NCI-H446 (cell line): ENCODE measurements around the gene KLHL40.

ENCODE experiments used
- DNase-seq, 2 experiments: peaks; one replicate each; lab custom pipeline; 2025; lab: John Stamatoyannopoulos, UW

Gene KLHL40

DNA sequence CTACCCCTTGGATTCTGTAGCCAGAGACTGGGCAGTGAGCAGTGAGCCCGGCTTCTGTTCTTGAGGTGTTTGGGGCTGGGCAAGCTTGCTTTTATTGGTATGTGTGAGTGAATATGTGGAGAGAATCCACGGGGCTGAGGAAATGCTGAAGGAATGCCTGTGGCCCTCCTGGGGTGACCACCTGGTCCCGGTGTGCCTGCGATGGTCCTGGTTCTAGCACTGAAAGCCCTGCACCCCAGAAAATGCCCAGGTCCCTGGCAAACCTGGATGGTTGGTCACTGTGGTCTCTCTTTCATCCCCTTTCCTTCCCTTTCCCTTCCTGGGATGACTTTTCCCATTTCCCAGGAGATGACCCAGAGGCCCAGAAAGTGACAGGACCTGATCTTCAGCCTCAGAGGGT, 27.7 kb upstream of the KLHL40 start:
- no peak for DNase-seq

DNA sequence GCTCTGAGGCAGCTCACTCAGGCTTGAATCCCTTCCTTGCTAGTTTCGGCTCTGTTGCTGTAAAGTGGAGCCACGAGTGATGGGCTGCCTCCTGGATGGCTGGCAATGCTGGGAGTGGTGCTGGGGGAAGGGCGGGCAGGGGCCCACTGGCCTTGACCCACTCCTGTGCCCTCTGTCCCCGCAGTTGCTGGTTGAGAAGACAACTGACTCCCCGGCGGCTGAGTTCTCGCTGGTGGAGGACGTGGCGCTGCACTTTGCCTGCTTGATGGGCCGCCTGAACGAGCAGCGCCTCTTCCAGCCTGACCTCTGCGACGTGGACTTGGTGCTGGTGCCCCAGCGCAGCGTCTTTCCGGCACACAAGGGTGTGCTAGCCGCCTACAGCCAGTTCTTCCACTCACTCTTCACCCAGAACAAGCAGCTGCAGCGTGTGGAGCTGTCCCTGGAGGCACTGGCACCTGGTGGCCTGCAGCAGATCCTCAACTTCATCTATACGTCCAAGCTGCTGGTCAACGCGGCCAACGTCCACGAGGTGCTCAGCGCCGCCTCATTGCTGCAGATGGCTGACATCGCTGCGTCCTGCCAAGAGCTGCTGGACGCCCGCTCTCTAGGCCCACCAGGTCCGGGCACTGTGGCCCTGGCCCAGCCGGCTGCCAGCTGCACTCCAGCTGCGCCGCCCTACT, 27.1 kb upstream of the KLHL40 start:
- no peak for DNase-seq

DNA sequence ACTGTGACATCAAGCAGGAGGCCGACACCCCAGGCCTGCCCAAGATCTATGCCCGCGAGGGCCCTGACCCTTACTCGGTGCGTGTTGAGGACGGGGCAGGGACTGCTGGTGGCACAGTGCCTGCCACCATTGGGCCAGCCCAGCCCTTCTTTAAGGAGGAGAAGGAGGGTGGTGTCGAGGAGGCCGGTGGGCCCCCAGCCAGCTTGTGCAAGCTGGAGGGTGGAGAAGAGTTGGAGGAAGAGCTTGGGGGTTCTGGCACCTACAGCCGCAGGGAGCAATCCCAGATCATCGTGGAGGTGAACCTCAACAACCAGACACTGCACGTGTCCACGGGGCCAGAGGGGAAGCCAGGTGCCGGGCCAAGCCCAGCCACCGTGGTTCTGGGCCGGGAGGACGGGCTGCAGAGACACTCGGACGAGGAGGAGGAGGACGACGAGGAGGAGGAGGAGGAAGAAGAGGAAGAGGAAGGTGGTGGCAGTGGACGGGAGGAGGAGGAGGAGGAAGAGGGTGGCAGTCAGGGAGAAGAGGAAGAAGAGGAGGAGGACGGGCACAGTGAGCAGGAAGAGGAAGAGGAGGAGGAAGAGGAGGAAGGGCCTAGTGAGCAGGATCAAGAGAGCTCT, 26.5 kb upstream of the KLHL40 start:
- no peak for DNase-seq

- DNase-seq, result no peak
These were observed 25.7 kb upstream of the KLHL40 start for GRCh38 chr3:42659451-42660130.

- no peak for DNase-seq
These were observed 25.1 kb upstream of the KLHL40 start for GRCh38 chr3:42660131-42660715.

GRCh38 chr3:42660898-42661297, 24.4 kb upstream of the KLHL40 start:
- no peak for DNase-seq

- DNase-seq, result no peak
These were observed 23.7 kb upstream of the KLHL40 start for GRCh38 chr3:42661593-42662022.

DNA sequence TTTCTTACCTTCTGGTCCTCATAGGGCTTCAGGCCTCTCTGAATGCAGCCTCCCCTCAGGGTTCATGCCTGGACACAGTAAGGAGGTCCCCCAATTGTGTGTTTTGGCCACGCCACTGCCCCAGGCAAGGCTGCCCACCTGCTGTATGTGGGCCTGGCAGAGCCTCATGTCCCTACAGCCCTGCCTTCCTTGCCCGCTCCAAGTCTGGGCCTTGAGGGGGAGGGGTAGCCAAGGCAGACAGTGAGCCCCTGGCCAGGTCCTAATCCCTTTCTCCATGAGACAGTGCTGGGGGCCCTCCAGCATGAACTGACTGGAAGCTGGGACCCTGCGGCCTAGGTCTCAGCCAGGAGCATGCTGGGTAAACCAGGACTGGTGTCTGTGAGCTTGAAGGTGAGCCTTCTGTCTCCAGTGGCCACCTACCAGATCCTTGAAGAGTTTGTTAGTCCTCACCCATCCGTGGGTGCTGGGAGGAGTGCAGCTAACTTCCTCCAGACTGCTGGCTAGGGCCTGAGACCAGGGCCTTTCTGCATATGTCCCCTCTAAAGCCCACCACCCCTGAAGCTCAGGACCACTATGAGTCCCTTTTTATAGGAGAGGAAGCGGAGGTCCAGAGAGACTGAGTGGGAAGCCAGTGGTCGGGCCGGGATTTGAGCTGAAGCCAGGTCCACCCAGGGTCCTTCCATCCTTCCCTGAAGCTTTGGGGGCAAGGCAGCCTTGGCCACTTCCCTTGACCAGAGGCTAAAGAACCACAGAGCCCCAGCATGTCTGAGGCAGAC, 23.1 kb upstream of the KLHL40 start:
- no peak for DNase-seq

DNA sequence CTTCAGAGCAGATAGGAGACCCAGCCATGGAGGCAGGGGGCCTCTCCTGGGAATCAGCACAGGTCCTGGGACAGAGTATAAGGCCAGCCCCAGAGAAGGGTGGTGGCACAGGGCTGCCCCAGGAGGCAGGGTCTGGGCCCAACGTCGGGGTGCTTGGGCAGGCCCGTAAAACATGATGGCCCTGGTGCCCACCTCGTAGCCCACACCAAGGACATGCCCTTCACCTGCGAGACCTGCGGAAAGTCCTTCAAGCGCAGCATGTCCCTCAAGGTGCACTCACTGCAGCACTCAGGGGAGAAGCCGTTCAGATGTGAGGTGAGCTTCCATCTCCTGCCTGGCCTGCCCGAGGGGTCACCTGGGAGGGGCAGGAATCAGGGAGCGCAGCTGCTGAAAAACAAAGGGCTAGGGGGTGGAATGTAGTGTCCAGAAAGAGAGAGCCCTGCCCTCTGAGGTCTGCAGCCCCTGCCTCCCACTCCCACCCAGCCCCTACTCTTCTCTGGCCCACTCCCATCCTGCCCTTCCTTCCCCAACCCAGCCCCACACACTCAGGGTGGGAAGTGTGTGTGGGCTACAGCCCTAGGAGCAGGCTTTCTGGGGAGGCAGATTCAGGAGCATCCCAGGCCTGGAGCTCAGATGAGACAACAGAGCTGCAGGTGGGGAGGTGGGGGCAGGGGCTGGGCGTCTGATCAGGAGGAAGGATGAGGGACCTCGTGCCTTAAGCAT, 22.4 kb upstream of the KLHL40 start:
- DNase-seq, result no peak

GRCh38 chr3:42663581-42664437, 21.5 kb upstream of the KLHL40 start:
- no peak for DNase-seq

- no peak for DNase-seq
These were observed 20.9 kb upstream of the KLHL40 start for GRCh38 chr3:42664438-42664803.

GRCh38 chr3:42665050-42665878, 20.1 kb upstream of the KLHL40 start:
- no peak for DNase-seq

GRCh38 chr3:42666022-42666421, 19.3 kb upstream of the KLHL40 start:
- DNase-seq, result no peak

DNA sequence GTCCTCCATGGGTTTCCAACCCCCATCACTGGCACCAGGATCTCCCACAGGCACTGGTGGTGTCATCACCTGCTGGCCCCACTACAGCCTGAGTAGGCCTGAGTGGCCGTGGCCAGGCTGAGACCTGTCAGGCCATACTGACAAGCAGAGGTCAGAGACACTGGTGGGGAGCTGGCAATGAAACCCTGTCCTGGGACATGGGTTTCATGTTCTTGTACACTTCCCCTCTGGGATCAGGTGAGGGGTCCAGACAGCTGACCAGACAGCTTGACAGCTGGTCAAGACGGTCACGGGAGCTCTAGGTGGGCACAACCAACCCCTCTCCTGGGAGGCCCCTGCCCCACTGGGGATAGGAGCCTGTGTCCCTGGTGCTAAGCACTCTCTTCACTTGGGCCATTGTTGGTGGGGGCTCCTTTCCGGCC, 18.7 kb upstream of the KLHL40 start:
- DNase-seq, result no peak

GRCh38 chr3:42667096-42667522, 18.2 kb upstream of the KLHL40 start:
- peak in 1 of 2 experiments; percentile 37 for DNase-seq

DNA sequence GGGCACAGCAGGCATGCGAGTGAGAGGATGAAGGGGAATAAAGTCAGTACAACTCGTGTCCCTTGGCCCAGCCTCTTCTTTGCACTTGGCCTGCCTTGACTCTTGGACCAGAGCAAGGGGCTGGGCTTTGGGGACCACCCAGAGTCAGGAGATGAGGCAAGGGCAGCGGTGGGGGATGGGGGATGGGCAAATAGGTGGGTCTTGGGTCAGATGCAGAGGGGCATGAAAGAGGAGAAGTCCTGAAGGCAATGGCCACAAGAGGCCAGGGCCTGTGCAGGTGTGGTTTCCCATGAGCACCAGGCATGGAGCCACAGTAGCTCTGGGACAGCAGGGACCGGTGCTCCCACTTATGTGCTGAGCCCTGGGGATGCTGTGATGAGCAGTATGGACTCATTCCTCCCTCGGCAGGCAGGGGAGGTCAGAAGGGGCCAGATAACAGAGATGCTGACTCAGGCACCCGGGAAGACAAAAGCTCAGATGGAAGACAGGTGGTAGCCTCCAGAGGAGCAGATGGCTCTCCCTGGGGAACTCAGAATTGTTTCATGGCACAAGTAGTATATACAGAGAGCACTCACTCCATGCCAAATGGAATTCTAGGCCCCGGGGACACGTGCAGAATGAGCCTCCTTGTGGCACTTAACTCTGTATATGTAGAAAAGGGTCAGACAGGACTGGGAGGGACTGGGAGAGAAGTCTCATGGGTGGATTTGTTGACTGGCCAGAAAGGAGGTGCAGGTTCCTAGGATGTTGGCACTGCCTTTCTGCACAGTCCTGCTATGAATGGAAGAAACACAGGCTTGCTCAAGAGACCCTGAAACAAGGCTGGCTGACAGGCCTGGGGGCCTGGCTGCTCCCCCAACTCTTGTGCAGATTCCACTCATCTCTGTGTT, 17.6 kb upstream of the KLHL40 start:
- DNase-seq, result peak; percentile 36 to 86

DNA sequence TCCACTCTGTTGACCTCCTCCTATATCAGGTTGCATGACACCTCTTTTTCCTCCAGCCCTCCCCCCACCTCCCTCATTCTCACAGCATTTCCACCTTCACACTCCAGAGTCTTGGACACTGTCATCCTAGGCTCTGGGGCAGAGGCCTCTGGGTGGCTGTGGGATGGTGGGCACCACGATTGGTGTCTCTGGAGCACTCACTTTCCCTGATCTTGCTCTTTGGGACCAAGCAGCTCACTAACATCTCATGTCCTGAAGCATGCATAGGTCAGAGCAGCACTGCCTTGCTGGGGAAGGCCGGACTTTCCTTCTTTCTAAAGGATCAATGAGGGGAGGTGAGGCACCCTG, 16.9 kb upstream of the KLHL40 start:
- no peak for DNase-seq

DNA sequence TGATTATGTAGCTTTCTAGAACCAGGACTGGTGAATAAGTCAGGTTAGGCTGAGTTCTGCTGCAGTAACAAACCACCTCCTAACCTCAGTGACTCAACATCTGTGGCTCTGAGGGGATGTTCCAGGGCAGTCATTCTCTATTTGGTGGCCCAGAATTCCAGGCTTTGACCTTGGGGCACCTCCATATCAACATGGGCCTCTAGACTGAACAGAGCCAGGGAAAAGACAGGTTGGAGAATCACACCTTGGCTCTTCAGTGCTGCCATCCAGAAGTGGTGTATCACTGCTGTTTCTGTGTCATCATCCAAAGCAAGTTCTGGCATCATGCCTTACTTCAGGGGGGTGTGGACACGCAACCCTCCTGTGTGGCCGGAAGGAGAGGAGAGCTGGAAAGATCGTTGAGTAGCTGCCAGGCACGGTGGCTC, 16.5 kb upstream of the KLHL40 start:
- DNase-seq, result no peak
